Pancreas (tissue), 10 donors: ENCODE measurements around the gene AMN. TPM values are rescaled to one million over a fixed set of nuclear protein-coding genes. Genes with fewer than 3 reads are reported as not detected.

Experiments
- ATAC-seq, 4 donors: fragments of 200-7000 bp; cut with Tn5 transposase; one replicate each; pipeline versions ENCODE4 v1.8.0 to v1.9.1; 2020; ENCODE audit warnings: mild to moderate bottlenecking in 4 of 4, moderate library complexity in 4 of 4
- DNase-seq, 6 donors: peaks; one replicate each; pipeline ENCODE4 v3.0.0-alpha.2; 2020
- FAIRE-seq: peaks from 2 replicates; lab custom pipeline; 2012; peaks lifted over from hg19 to GRCh38; lab: Jason Lieb, UNC
- H3K27ac ChIP-seq, 4 donors: fragments of 200-600 bp; sonication (generic); 1 replicate in 3 of 4; 2 replicates in 1 of 4; pipeline versions ENCODE4 v1.5.0 to v1.8.0; 2020
- H3K27me3 ChIP-seq, 4 donors: fragments of 200-600 bp; one replicate each; pipeline ENCODE4 v1.8.0; 2021
- H3K36me3 ChIP-seq, 3 donors: fragments of 200-600 bp; sonication (generic) in 1 of 3; one replicate each; pipeline versions ENCODE4 v1.5.0 to v1.8.0; 2020 to 2021
- H3K4me1 ChIP-seq, 3 donors: fragments of 200-600 bp; one replicate each; pipeline ENCODE4 v1.8.0; 2021
- H3K4me3 ChIP-seq, 4 donors: fragments of 200-600 bp; sonication (generic) in 2 of 4; one replicate each; pipeline versions ENCODE4 v1.5.0 to v1.8.0; 2020 to 2021
- H3K9me3 ChIP-seq, 4 donors: fragments of 200-600 bp; one replicate each; pipeline ENCODE4 v1.8.0; 2021
- CTCF ChIP-seq, 4 donors: fragments of 200-600 bp; sonication (generic) in 3 of 4; IDR thresholded peaks; one replicate each; pipeline versions ENCODE4 v1.5.0 to v1.8.0; 2021; ENCODE audit warnings: antibody characterized with exemption in 4 of 4
- WGBS, 2 donors: extraction: QIAGEN DNeasy Blood & Tissue Kit; methylation state at CpG; one replicate each; pipeline ENCODE4 v1.1.7; 2013; 5-methylcytosine and 5-hydroxymethylcytosine counted together
- intact Hi-C, 3 donors: fragments of 100-400 bp; cut with DNase I; formaldehyde crosslinking; loops; one replicate each; pipeline versions ENCODE4 v1.11.1 to v1.14.2; 2022
- polyA plus RNA-seq, 2 donors: library from polyadenylated mRNA; stranded (reverse); fragments of 200-250 nt; gene quantifications; one replicate each; pipeline ENCODE4 v1.2.3, GENCODE V29; 2013
- total RNA-seq, 6 donors: library from RNA; stranded (reverse); fragmentation: NEBNext Ultra II Directional in 4 of 6; extraction: Animal tissue kit (Norgen Biotek cat#: 25700) in 4 of 6; gene quantifications; one replicate each; pipeline versions ENCODE4 v1.2.1 to v1.2.4, GENCODE V29; 2021 to 2023
- donor health status: healthy with polysubstance abuse.
- donor health status: DM: no; HTN: no; CAD: no; lungs with moderate emphysema.
- donor health status: DM: no; HTN: no; CAD: no.
- donor health status: control.
- donor health status: control.
- donor health status: Bipolar disorder and iron deficiency.
- donor health status: DM: yes; HTN: yes; CAD: no.
- donor health status: DM: no; HTN: no; CAD: no.
- donor health status: DM: no; HTN: no; CAD: no.
- donor health status: DM: yes; HTN: yes; CAD: no.

Gene AMN
- total and polyA plus RNA-seq, 8 donors, result 1.0 to 4.3 (median 1.5) TPM

GRCh38 chr14:102971836-102972606 lies 49.6 kb downstream of the AMN start:
- ATAC-seq, result no peak
- peak in 1 of 6 donors; percentile 53 for DNase-seq
- no peak for FAIRE-seq

GRCh38 chr14:102973706-102974285 lies 51.3 kb downstream of the AMN start:
- TF ChIP-seq CTCF (IDR thresholded peaks at IDR 0.05), result no peak
- WGBS, 2 donors, result 79 to 82% methylated on average over 22 of the region's 22 CpGs
- Histone ChIP-seq H3K9me3 (no peaks in the 10 kb centered on the region), H3K27me3 (no peaks in the 10 kb centered on the region), H3K27ac (no peak overlapping the region), H3K4me1 (no peaks in the 10 kb centered on the region), H3K36me3 (peaks cover 7 to 84% (median 21%) of the 10 kb centered on the region in 3 donors), H3K4me3 (no peak overlapping the region)
- intact Hi-C loops, result no loop called here
- ATAC-seq (no peak), FAIRE-seq (no peak), DNase-seq (peak in 1 of 6 donors; percentile 49)

More at GRCh38 chr14:102971836-102972606, 49.6 kb downstream of the AMN start:
- intact Hi-C loops, result no loop called here
- WGBS, 2 donors, result 93 to 94% methylated on average over 25 of the region's 25 CpGs
- Histone ChIP-seq H3K27me3 (no peaks in the 10 kb centered on the region), H3K4me1 (no peaks in the 10 kb centered on the region), H3K9me3 (no peaks in the 10 kb centered on the region), H3K36me3 (peaks cover 2 to 81% (median 31%) of the 10 kb centered on the region in 3 donors), H3K27ac (no peak overlapping the region), H3K4me3 (no peak overlapping the region)
- TF ChIP-seq CTCF (IDR thresholded peaks at IDR 0.05), result no peak

GRCh38 chr14:102975662-102976061 lies 53.2 kb downstream of the AMN start:
- H3K36me3 ChIP-seq, result peaks cover 7 to 72% (median 12%) of the 10 kb centered on the region in 3 donors
- H3K27me3 ChIP-seq, result no peaks in the 10 kb centered on the region
- WGBS, 2 donors, result 93 to 95% methylated on average over 17 of the region's 17 CpGs
- DNase-seq (peak in 1 of 6 donors; percentile 26), FAIRE-seq (no peak), ATAC-seq (no peak)
- no peaks in the 10 kb centered on the region for H3K4me1 ChIP-seq
- no peaks in the 10 kb centered on the region for H3K9me3 ChIP-seq
- no peak for TF ChIP-seq CTCF (IDR thresholded peaks at IDR 0.05)
- H3K27ac ChIP-seq, result no peak overlapping the region
- no peak overlapping the region for H3K4me3 ChIP-seq
- intact Hi-C loops, result no loop called here

GRCh38 chr14:102977475-102977874 lies 55.0 kb downstream of the AMN start:
- Histone ChIP-seq H3K27me3 (no peaks in the 10 kb centered on the region), H3K4me3 (no peak overlapping the region), H3K9me3 (no peaks in the 10 kb centered on the region), H3K27ac (no peak overlapping the region), H3K36me3 (peaks cover 3 to 59% (median 7%) of the 10 kb centered on the region in 3 donors), H3K4me1 (no peaks in the 10 kb centered on the region)
- TF ChIP-seq CTCF (IDR thresholded peaks at IDR 0.05), result no peak
- FAIRE-seq (no peak), DNase-seq (peak in 1 of 6 donors; percentile 29), ATAC-seq (no peak)
- 87 to 94% methylated on average over 8 of the region's 8 CpGs for WGBS, 2 donors
- intact Hi-C loops, result no loop called here
